NCI-H524 (cell line): ENCODE data around the gene ABCD3.

Source experiments
- DNase-seq, 2 experiments: peaks; one replicate each; lab custom pipeline; 2025; lab: John Stamatoyannopoulos, UW

Gene ABCD3

GRCh38 chr1:94527447-94528031, 109.3 kb downstream of the ABCD3 start:
- DNase-seq = peak in 1 of 2 experiments; percentile 12

- DNase-seq = peak; percentile 1 to 52
Observed at GRCh38 chr1:94528299-94528698, 110.1 kb downstream of the ABCD3 start.

- DNase-seq = no peak
Observed at GRCh38 chr1:94528826-94529225, 110.6 kb downstream of the ABCD3 start.

- no peak for DNase-seq
Observed at GRCh38 chr1:94529416-94529815, 111.2 kb downstream of the ABCD3 start.

GRCh38 chr1:94530373-94530878, 112.2 kb downstream of the ABCD3 start:
- DNase-seq = no peak

- DNase-seq = no peak
Observed at GRCh38 chr1:94531664-94532063, 113.5 kb downstream of the ABCD3 start.

- no peak for DNase-seq
Observed at GRCh38 chr1:94532077-94532476, 113.9 kb downstream of the ABCD3 start.

- no peak for DNase-seq
Observed at GRCh38 chr1:94535095-94535494, 116.9 kb downstream of the ABCD3 start.

GRCh38 chr1:94535879-94536278, 117.7 kb downstream of the ABCD3 start:
- no peak for DNase-seq

- DNase-seq = no peak
Observed at GRCh38 chr1:94537254-94537653, 119.1 kb downstream of the ABCD3 start.

- no peak for DNase-seq
Observed at GRCh38 chr1:94538243-94538827, 120.1 kb downstream of the ABCD3 start.

GRCh38 chr1:94539496-94539895, 121.3 kb downstream of the ABCD3 start:
- no peak for DNase-seq

- peak in 1 of 2 experiments; percentile 27 for DNase-seq
Observed at GRCh38 chr1:94540440-94541245, 122.5 kb downstream of the ABCD3 start.

GRCh38 chr1:94541246-94542087, 123.3 kb downstream of the ABCD3 start, which contains the start of gene F3:
Gene F3 (minus strand): TSS chr1:94541759. CDS start chr1:94541636, 123 bp downstream.
- peak; percentile 15 to 66 for DNase-seq

GRCh38 chr1:94542088-94542870, 124.1 kb downstream of the ABCD3 start:
- DNase-seq = no peak

- no peak for DNase-seq
Observed at GRCh38 chr1:94543001-94543400, 124.8 kb downstream of the ABCD3 start.

GRCh38 chr1:94543893-94544635, 125.9 kb downstream of the ABCD3 start:
- DNase-seq = no peak

- no peak for DNase-seq
Observed at GRCh38 chr1:94544706-94545490, 126.7 kb downstream of the ABCD3 start.

- DNase-seq = no peak
Observed at GRCh38 chr1:94549706-94550105, 131.5 kb downstream of the ABCD3 start.

GRCh38 chr1:94550396-94550795, 132.2 kb downstream of the ABCD3 start:
- no peak for DNase-seq
